GM18511 (cell line): Measurements from ENCODE around the gene COA6.
"Not testable (repeated sequence)": the region's sequence is repeated elsewhere in the genome, so short reads cannot be mapped to it uniquely, and the experiment has no call there.

ENCODE experiments used
- ATAC-seq: cut with Tn5 transposase; IDR thresholded peaks from one replicate; pipeline ENCODE4 v1.9.1; 2021; ENCODE audit warnings: mild to moderate bottlenecking, moderate library complexity; ENCODE audit not compliant: unreplicated experiment

COA6 gene

GRCh38 chr1:234369033-234369430 is 4.2 kb upstream of the COA6 start:
- no peak for ATAC-seq

GRCh38 chr1:234369784-234370183 is 3.5 kb upstream of the COA6 start:
- no peak for ATAC-seq

GRCh38 chr1:234371414-234371813 is 1.8 kb upstream of the COA6 start:
- no peak for ATAC-seq

- ATAC-seq, result no peak
These were observed 1.1 kb upstream of the COA6 start for GRCh38 chr1:234372011-234372757.

- ATAC-seq, result no peak
These were observed 651 bp downstream of the COA6 start for GRCh38 chr1:234373959-234374254.

- ATAC-seq, result no peak
These were observed 2.4 kb downstream of the COA6 start for GRCh38 chr1:234375672-234376071.

- ATAC-seq, result not testable (repeated sequence)
These were observed 6.4 kb downstream of the COA6 start for GRCh38 chr1:234379591-234380109.

GRCh38 chr1:234381699-234382555 is 8.7 kb downstream of the COA6 start:
- ATAC-seq, result no peak

- ATAC-seq, result no peak
These were observed 12.9 kb downstream of the COA6 start for GRCh38 chr1:234386122-234386521.

GRCh38 chr1:234388094-234388493 is 14.8 kb downstream of the COA6 start:
- no peak for ATAC-seq

- no peak for ATAC-seq
These were observed 19.9 kb downstream of the COA6 start for GRCh38 chr1:234393190-234393589.

GRCh38 chr1:234395297-234395696 is 22.0 kb downstream of the COA6 start:
- ATAC-seq, result no peak

GRCh38 chr1:234396092-234396491 is 22.8 kb downstream of the COA6 start:
- ATAC-seq, result no peak

GRCh38 chr1:234396871-234397270 is 23.6 kb downstream of the COA6 start:
- peak; percentile 58 for ATAC-seq

- ATAC-seq, result no peak
These were observed 24.5 kb downstream of the COA6 start for GRCh38 chr1:234397732-234398131.

- ATAC-seq, result peak; percentile 63
These were observed 25.7 kb downstream of the COA6 start for GRCh38 chr1:234398849-234399381.

GRCh38 chr1:234399515-234399914 is 26.3 kb downstream of the COA6 start:
- not testable (repeated sequence) for ATAC-seq

- ATAC-seq, result peak; percentile 49
These were observed 27.5 kb downstream of the COA6 start for GRCh38 chr1:234400773-234401172.

GRCh38 chr1:234401658-234402057 is 28.4 kb downstream of the COA6 start:
- no peak for ATAC-seq

GRCh38 chr1:234402939-234403338 is 29.7 kb downstream of the COA6 start:
- ATAC-seq, result no peak

- ATAC-seq, result no peak
These were observed 32.4 kb downstream of the COA6 start for GRCh38 chr1:234405676-234406075.

GRCh38 chr1:234406871-234407270 is 33.6 kb downstream of the COA6 start:
- no peak for ATAC-seq
